Measurements from ENCODE around the gene RNLS. TPM values are rescaled to one million over a fixed set of nuclear protein-coding genes. Genes with fewer than 3 reads are reported as not detected.

The RNLS gene
- total RNA-seq, 2 donors from 2014 or later = 6.2 to 9.4 TPM

DNA sequence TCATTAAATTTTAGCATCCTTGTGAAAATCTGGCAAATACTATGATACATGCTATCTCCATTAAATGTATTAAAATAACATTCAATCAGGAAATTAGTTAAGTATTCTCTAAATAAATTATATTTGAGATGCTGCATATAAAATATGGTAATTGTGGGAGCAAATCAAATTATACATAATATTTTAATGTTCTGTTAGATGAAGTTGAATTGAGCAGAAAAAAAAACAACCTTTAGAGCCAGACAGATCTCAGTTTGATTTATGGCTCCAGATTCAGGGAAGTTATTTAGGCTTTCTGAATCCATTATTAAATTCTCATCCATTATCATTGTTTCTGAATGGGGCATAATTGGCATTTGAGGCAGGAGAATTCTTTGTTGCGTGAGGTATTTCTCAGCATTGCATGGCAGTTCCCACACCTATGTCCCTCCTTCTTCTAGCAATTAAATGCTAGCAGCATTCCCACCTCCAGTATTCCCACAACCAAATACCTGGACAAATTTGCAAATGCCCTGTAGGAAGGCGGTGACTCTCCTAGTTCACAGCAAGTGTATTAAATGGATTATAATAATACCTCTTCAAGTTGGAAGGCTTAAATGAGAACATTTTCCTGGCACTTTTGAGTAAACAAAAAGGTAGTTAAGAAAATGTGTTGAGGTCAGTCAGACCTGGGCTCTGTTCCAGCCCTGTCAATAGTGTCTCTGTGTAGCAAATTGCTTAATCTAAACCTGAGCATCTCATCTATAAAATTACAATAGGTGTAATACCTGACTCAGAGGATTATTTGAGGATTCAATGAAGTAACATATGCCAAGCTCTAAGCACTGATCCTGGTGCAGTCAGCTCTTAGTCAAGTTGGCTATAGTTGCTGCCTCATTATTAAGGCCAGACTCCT lies 108.9 kb downstream of the RNLS start:
- H3K9me3 ChIP-seq = no peaks in the 10 kb centered on the region
- no peaks in the 10 kb centered on the region for H3K27me3 ChIP-seq (replicated peaks; ENCODE audit: insufficient read depth)
- H3K27ac ChIP-seq = peak overlapping the region; percentile 64 to 66
- no peaks in the 10 kb centered on the region for H3K36me3 ChIP-seq
- H3K4me1 ChIP-seq (ENCODE audit: control insufficient read depth in 1 of 2, low read depth in 2 of 2) = peaks cover 15 to 21% of the 10 kb centered on the region in 2 donors
- TF ChIP-seq, protein P1, sequence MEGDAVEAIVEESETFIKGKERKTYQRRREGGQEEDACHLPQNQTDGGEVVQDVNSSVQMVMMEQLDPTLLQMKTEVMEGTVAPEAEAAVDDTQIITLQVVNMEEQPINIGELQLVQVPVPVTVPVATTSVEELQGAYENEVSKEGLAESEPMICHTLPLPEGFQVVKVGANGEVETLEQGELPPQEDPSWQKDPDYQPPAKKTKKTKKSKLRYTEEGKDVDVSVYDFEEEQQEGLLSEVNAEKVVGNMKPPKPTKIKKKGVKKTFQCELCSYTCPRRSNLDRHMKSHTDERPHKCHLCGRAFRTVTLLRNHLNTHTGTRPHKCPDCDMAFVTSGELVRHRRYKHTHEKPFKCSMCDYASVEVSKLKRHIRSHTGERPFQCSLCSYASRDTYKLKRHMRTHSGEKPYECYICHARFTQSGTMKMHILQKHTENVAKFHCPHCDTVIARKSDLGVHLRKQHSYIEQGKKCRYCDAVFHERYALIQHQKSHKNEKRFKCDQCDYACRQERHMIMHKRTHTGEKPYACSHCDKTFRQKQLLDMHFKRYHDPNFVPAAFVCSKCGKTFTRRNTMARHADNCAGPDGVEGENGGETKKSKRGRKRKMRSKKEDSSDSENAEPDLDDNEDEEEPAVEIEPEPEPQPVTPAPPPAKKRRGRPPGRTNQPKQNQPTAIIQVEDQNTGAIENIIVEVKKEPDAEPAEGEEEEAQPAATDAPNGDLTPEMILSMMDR (IDR thresholded peaks at IDR 0.05) = no peak
- H3K4me3 ChIP-seq = no peak overlapping the region
- DNase-seq (ENCODE audit: low spot score) (no peak), ATAC-seq (ENCODE audit: insufficient number of reproducible peaks, low FRiP score, low read depth) (no peak)

DNA sequence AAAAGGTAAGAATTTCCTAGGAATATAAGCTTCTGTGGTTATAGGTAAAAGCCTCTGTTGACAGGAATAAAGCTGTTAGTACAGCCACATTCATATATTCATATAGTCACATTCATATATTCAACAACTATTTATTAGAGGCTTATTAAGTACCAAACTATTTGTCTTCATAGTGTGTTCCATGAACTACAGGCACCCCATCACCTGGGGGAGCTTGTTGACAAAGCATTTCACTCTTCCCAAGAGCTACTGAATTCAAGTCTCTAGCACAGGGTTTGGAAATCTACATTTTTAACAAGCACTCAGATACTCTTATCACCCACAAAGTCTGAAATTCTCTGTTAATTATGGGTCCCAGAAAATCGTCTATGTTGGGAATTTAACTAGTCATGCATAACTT lies 110.6 kb downstream of the RNLS start:
- ATAC-seq (ENCODE audit: insufficient number of reproducible peaks, low FRiP score, low read depth) (no peak), DNase-seq (ENCODE audit: low spot score) (no peak)
- no peaks in the 10 kb centered on the region for H3K27me3 ChIP-seq (replicated peaks; ENCODE audit: insufficient read depth)
- no peaks in the 10 kb centered on the region for H3K36me3 ChIP-seq
- H3K9me3 ChIP-seq = no peaks in the 10 kb centered on the region
- H3K4me3 ChIP-seq = no peak overlapping the region
- H3K4me1 ChIP-seq (ENCODE audit: control insufficient read depth in 1 of 2, low read depth in 2 of 2) = peaks cover 16 to 32% of the 10 kb centered on the region in 2 donors
- H3K27ac ChIP-seq = no peak overlapping the region
- TF ChIP-seq, protein P1 (IDR thresholded peaks at IDR 0.05) = no peak

DNA sequence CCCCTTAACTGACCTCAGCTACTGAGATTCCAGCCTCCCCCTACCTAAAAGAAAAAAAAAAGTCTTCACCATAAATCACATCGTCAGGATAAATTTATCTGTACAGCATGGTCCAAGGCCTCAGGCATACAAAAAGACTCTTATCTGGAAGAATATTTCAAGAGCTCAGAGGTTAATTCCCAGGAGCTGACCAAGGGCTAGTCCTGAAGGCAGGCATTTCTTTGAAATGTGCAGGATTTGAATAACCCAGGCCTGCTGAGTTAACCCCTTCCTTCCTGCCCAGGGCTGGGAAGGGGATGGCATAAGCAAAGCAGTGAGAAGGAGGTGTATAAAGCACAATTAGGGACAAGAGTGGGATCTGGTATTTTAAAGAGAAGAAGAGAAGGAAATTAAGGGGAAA lies 111.2 kb downstream of the RNLS start:
- Histone ChIP-seq H3K27me3 (replicated peaks; ENCODE audit: insufficient read depth) (no peaks in the 10 kb centered on the region), H3K36me3 (no peaks in the 10 kb centered on the region), H3K4me3 (no peak overlapping the region), H3K27ac (no peak overlapping the region), H3K9me3 (no peaks in the 10 kb centered on the region), H3K4me1 (ENCODE audit: control insufficient read depth in 1 of 2, low read depth in 2 of 2) (peaks cover 22 to 38% of the 10 kb centered on the region in 2 donors)
- DNase-seq (ENCODE audit: low spot score) = no peak
- TF ChIP-seq, protein P1 (IDR thresholded peaks at IDR 0.05) = no peak
- ATAC-seq (ENCODE audit: insufficient number of reproducible peaks, low FRiP score, low read depth) = no peak

DNA sequence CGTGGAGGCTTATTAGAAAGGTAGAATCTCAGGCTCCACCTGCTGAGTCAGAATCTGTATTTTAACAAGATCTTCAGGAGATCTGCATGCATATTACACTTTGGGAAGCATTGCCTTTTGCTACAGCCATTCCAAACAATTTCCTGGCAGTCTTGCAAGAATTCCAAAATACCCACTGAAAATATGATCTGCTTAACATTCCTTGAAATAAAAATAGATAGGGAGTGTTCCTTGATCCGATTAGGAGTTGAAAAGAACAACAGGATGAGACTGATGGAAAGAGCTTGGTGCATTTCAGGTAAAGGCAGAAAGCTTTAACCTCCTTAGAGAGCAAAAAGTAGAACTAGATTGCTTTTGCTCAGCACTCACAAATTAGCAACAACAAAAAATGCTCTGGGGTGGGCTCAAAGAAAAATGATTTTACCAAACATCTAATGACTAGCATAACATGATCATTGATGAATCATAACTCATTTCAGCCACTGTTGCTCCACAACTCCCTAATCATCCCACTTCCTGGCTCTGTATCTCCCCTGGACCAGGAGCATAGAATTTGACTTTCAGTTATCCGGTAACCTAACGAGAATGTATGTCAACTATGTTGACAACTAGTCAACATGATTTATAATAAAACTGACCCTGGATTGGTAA lies 115.2 kb downstream of the RNLS start:
- TF ChIP-seq, protein P1 (IDR thresholded peaks at IDR 0.05) = no peak
- H3K9me3 ChIP-seq = no peaks in the 10 kb centered on the region
- H3K4me1 ChIP-seq (ENCODE audit: control insufficient read depth in 1 of 2, low read depth in 2 of 2) = peaks cover 8 to 20% of the 10 kb centered on the region in 2 donors
- H3K27ac ChIP-seq = no peak overlapping the region
- no peaks in the 10 kb centered on the region for H3K36me3 ChIP-seq
- DNase-seq (ENCODE audit: low spot score) = no peak
- no peak for ATAC-seq (ENCODE audit: insufficient number of reproducible peaks, low FRiP score, low read depth)
- H3K4me3 ChIP-seq = no peak overlapping the region
- no peaks in the 10 kb centered on the region for H3K27me3 ChIP-seq (replicated peaks; ENCODE audit: insufficient read depth)

DNA sequence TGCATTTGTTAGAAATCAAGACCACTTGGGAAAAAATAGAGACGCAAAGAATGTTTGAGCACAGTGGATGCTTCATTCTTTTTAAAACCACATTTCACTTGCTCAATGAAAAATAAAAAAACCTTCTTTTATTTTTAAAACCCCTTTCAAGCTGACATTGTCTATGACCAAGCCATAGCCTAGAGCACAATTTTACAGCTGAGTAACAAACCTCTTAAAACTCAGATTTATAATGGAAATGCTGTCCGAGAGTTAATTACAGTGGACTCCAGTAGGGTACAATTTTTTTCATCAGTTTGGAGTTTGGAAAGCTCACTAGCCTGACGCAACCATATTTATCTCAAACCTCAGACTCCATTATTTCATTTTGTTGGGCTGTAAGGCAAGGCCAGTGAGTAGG lies 116.3 kb downstream of the RNLS start:
- peaks cover 8 to 20% of the 10 kb centered on the region in 2 donors for H3K4me1 ChIP-seq (ENCODE audit: control insufficient read depth in 1 of 2, low read depth in 2 of 2)
- ATAC-seq (ENCODE audit: insufficient number of reproducible peaks, low FRiP score, low read depth) = no peak
- DNase-seq (ENCODE audit: low spot score) = no peak
- H3K27me3 ChIP-seq (replicated peaks; ENCODE audit: insufficient read depth) = no peaks in the 10 kb centered on the region
- no peak overlapping the region for H3K27ac ChIP-seq
- no peaks in the 10 kb centered on the region for H3K9me3 ChIP-seq
- TF ChIP-seq, protein P1 (IDR thresholded peaks at IDR 0.05) = no peak
- no peaks in the 10 kb centered on the region for H3K36me3 ChIP-seq
- no peak overlapping the region for H3K4me3 ChIP-seq
